Tibial nerve (tissue), 4 donors: ENCODE data around the gene SEPTIN5. TPM values are rescaled to one million over a fixed set of nuclear protein-coding genes. Genes with fewer than 3 reads are reported as not detected.

ENCODE experiments used
- DNase-seq, 2 donors: peaks; one replicate each; pipeline ENCODE4 v3.0.0-alpha.2; 2019; ENCODE audit warnings: low spot score in 2 of 2
- H3K27ac ChIP-seq, 4 donors: fragments of 200-600 bp; sonication (generic) in 3 of 4; one replicate each; pipeline ENCODE4 v1.5.1; 2017 to 2019; ENCODE audit warnings: mild to moderate bottlenecking in 1 of 4
- H3K27me3 ChIP-seq, 2 donors: fragments of 200-600 bp; sonication (generic) in 1 of 2; one replicate each; pipeline versions ENCODE4 v1.5.1 to v1.6.0; 2017 to 2019
- H3K36me3 ChIP-seq, 3 donors: fragments of 200-600 bp; sonication (generic); one replicate each; pipeline ENCODE4 v1.5.1; 2018 to 2019
- H3K4me1 ChIP-seq, 4 donors: fragments of 200-600 bp; sonication (generic) in 3 of 4; one replicate each; pipeline ENCODE4 v1.5.1; 2017 to 2019
- H3K4me3 ChIP-seq, 4 donors: fragments of 200-600 bp; sonication (generic) in 3 of 4; one replicate each; pipeline ENCODE4 v1.5.1; 2017 to 2019; ENCODE audit warnings: mild to moderate bottlenecking in 1 of 4, moderate library complexity in 1 of 4
- H3K9me3 ChIP-seq, 4 donors: fragments of 200-600 bp; sonication (generic) in 3 of 4; one replicate each; pipeline ENCODE4 v1.5.1; 2017 to 2019
- CTCF ChIP-seq, 5 experiments: fragments of 200-600 bp in 3 of 5; fragments of 450-650 bp in 2 of 5; sonication (generic) in 3 of 5; IDR thresholded peaks; one replicate each; pipeline ENCODE4 v1.5.1; 2016 to 2019; ENCODE audit warnings: antibody characterized with exemption in 5 of 5, mild to moderate bottlenecking in 3 of 5, moderate library complexity in 2 of 5
- EP300 ChIP-seq, 2 donors: sonication (generic); formaldehyde crosslinking; IDR thresholded peaks; one replicate each; pipeline ENCODE4 v1.6.1; 2017; ENCODE audit warnings: antibody characterized with exemption in 2 of 2, mild to moderate bottlenecking in 1 of 2
- POLR2A ChIP-seq, 2 donors: fragments of 450-650 bp; IDR thresholded peaks; one replicate each; pipeline ENCODE4 v1.6.1; 2017; ENCODE audit warnings: antibody characterized with exemption in 2 of 2, mild to moderate bottlenecking in 2 of 2, moderate library complexity in 2 of 2
- WGBS, 2 donors: methylation state at CpG; one replicate each; pipeline ENCODE4 v1.1.5; 2018; 5-methylcytosine and 5-hydroxymethylcytosine counted together
- total RNA-seq, 4 donors: library from RNA; depleted of rRNA; stranded (reverse); fragments of >200 nt; gene quantifications; one replicate each; pipeline ENCODE4 v1.1.0, GENCODE V29; 2016

Gene SEPTIN5
- total RNA-seq, 4 donors from 2014 or later, result 11.4 to 29.1 (median 25.2) TPM

- DNase-seq, result no peak
- TF ChIP-seq POLR2A (IDR thresholded peaks at IDR 0.05) (no peak), CTCF (IDR thresholded peaks at IDR 0.05) (no peak), EP300 (IDR thresholded peaks at IDR 0.05) (no peak)
Observed at GRCh38 chr22:19732403-19733113, 18.3 kb downstream of the SEPTIN5 start.

GRCh38 chr22:19733755-19734154, 19.5 kb downstream of the SEPTIN5 start:
- H3K9me3 ChIP-seq, result no peaks in the 10 kb centered on the region
- no peak for DNase-seq
- peaks cover 0 to 6% of the 10 kb centered on the region in 2 donors for H3K27me3 ChIP-seq
- H3K4me1 ChIP-seq, result peaks cover 0 to 17% (median 6%) of the 10 kb centered on the region in 4 donors
- no peaks in the 10 kb centered on the region for H3K36me3 ChIP-seq
- H3K27ac ChIP-seq, result no peak overlapping the region
- H3K4me3 ChIP-seq, result no peak overlapping the region
- TF ChIP-seq POLR2A (IDR thresholded peaks at IDR 0.05) (no peak), EP300 (IDR thresholded peaks at IDR 0.05) (no peak), CTCF (IDR thresholded peaks at IDR 0.05) (no peak)
- 43 to 75% methylated on average over 2 to 5 of the region's 5 CpGs for WGBS, 2 donors

More at GRCh38 chr22:19732403-19733113, 18.3 kb downstream of the SEPTIN5 start:
- Histone ChIP-seq H3K36me3 (no peaks in the 10 kb centered on the region), H3K4me1 (peaks cover 0 to 10% (median 6%) of the 10 kb centered on the region in 4 donors), H3K9me3 (no peaks in the 10 kb centered on the region), H3K27me3 (no peaks in the 10 kb centered on the region), H3K27ac (no peak overlapping the region), H3K4me3 (no peak overlapping the region)
- WGBS, 2 donors, result 81 to 84% methylated on average over 9 to 10 of the region's 10 CpGs

- WGBS, 2 donors, result 87 to 91% methylated on average over 6 to 7 of the region's 7 CpGs
Observed at GRCh38 chr22:19734163-19734562, 19.9 kb downstream of the SEPTIN5 start.

GRCh38 chr22:19734837-19735382, 20.6 kb downstream of the SEPTIN5 start:
- 89 to 92% methylated on average over 5 of the region's 5 CpGs for WGBS, 2 donors
- no peak overlapping the region for H3K4me3 ChIP-seq
- TF ChIP-seq POLR2A (IDR thresholded peaks at IDR 0.05), result no peak
- TF ChIP-seq EP300 (IDR thresholded peaks at IDR 0.05), result no peak
- no peak for TF ChIP-seq CTCF (IDR thresholded peaks at IDR 0.05)
- H3K9me3 ChIP-seq, result no peaks in the 10 kb centered on the region
- H3K4me1 ChIP-seq, result peaks cover 0 to 17% (median 6%) of the 10 kb centered on the region in 4 donors
- no peak for DNase-seq
- H3K27me3 ChIP-seq, result peaks cover 0 to 10% of the 10 kb centered on the region in 2 donors
- no peak overlapping the region for H3K27ac ChIP-seq
- H3K36me3 ChIP-seq, result no peaks in the 10 kb centered on the region

More at GRCh38 chr22:19734163-19734562, 19.9 kb downstream of the SEPTIN5 start:
- no peaks in the 10 kb centered on the region for H3K36me3 ChIP-seq
- H3K9me3 ChIP-seq, result no peaks in the 10 kb centered on the region
- peaks cover 0 to 10% of the 10 kb centered on the region in 2 donors for H3K27me3 ChIP-seq
- no peak for TF ChIP-seq POLR2A (IDR thresholded peaks at IDR 0.05)
- no peak for TF ChIP-seq CTCF (IDR thresholded peaks at IDR 0.05)
- TF ChIP-seq EP300 (IDR thresholded peaks at IDR 0.05), result no peak
- no peak overlapping the region for H3K4me3 ChIP-seq
- H3K27ac ChIP-seq, result no peak overlapping the region
- H3K4me1 ChIP-seq, result peaks cover 0 to 17% (median 6%) of the 10 kb centered on the region in 4 donors
- DNase-seq, result no peak
